Measurements from ENCODE around the gene STIP1.
A peak's percentile ranks its signal among the peaks of the same experiment; 100 is the strongest.
"Not testable (repeated sequence)": the region's sequence is repeated elsewhere in the genome, so short reads cannot be mapped to it uniquely, and the experiment has no call there.

Gene STIP1

DNA sequence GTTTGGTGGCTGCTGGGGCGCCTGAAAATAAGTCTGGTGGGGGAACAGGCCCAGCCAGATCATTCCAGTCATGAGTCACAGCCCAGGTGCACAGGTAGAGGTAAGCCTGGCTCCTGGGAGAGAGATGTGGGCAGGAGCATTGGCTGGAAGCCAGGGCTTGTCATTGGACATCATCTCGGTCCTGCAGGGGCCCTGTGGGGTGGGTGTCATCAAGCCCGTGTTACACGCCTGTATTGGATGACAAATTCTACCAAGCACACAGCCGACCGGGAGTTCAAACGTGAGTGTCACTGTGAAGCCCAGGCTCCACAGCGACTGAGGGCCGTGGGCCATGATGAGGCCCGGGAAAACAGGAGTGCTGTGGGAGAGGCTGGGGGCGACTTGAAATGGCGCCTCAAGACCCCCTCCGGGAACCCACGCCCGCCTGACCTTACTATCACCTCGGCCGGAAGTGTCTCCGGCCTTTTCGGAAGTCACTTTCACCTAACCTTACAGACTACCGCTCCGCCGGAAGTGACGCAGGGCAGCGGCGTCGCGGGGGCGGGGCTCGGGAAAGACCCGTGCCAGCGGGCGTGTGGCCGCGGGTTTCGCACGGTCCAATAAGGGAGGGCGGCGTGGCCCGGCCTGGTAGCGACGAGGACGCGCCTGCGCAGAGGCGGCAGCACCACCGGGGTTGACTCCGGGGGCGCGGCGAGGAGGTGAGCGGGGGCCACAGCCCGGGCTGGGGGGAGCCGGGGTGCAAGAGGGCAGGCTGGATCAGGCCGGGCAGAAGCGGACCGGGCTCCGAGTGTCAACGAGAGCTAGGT lies 54.7 kb downstream of the STIP1 start, which contains the start of gene FKBP2:
Gene FKBP2 (plus strand): TSS at position 661 of the 806 bp plus-strand sequence. CDS start 1,293 bp downstream, outside the sequence.
- DNase-seq = peak; percentile 92 to 96

GRCh38 chr11:64241241-64241490 lies 55.2 kb downstream of the STIP1 start:
- peak in 1 of 2 experiments; percentile 92 for DNase-seq

DNA sequence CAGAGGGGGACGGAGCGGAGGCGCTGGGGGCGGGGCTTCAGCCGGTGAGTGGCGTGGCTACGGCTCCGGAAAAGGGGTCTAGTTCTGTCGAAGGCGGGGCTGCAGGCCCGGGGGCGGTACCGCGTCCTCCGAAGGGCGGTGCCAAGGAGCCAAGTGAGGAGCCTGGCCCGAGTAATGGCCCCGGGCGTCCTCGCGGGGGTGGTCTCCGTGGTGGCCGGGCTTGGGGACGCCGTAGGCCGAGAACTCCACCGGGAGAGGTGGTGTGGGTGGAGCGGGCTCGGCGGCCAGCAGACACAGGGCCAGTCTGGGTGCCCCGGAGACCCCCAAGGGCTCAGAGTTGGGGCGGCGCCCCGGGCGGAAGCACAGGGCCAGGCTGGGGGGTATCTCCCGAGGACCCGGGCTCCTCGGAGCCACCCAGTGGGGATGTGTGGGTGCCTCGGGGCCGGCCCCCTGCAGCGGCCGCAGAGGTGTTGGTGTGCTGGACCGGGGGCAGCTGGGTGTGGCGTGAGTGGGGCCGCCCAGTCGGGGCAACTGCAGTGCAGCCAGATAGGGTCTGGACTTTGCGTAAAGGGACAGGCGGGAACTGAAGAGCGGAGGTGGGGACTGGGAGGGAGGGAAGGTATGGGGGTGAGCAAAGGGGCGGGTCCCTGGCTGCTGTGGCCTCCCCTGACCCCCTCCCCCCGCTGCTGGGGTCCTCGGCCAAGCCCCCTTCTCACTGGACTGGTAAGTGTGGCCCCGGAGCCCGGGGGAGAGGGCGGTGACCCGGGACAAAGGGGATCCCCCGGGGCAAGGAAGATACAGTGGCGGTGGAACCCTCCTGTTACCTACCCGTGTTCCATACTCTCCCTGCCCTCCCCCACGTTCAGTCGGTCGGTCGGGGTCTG lies 55.8 kb downstream of the STIP1 start:
- peak in 1 of 2 experiments; percentile 92 for DNase-seq

GRCh38 chr11:64243236-64243854 lies 57.4 kb downstream of the STIP1 start:
- no peak for DNase-seq

DNA sequence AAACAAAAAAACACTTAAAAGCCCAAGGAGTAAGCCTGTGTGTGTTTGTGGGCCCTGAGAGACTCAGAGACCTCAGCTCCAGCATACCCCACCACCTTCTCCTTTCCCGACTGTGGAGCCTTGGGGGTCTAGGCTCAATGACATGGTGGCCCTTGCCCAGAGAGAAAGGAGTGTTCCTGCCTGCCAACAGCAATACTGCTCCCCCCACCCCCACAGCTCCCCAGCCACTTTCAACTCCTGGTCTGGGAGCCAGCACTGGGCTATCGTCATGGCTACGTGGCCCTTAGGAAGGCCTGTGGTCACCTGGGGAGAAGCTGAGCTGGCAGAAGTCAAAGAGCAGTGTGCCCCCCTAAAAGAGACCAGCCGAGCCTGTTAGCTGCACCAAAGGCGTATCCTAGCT lies 58.1 kb downstream of the STIP1 start:
- DNase-seq = no peak

- no peak for DNase-seq
These were observed 59.0 kb downstream of the STIP1 start for GRCh38 chr11:64244966-64245365.

DNA sequence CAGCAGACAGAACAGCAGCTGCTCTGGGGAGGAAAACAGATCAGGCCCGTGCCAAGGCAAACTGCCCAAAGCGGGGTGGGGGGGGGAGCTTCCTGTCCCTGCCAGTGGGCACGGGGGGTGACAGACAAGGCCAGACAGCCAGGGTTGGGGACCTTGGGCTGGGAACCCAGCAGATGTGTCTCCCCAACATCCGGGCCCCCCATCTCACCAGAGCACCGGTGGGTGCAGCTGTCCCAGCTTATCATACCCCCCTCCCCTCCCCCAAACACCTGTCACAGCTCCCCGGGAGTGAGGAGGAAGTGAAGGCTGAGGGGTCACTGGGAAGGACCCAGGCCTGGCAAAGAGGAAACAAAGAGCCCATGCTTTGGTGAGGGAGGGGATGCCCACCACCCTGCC lies 59.4 kb downstream of the STIP1 start:
- no peak for DNase-seq

GRCh38 chr11:64245797-64246620 lies 60.0 kb downstream of the STIP1 start:
- DNase-seq = peak in 1 of 2 experiments; percentile 51

- DNase-seq = not testable (repeated sequence)
These were observed 60.6 kb downstream of the STIP1 start for GRCh38 chr11:64246621-64246870.

GRCh38 chr11:64246871-64247728 lies 61.1 kb downstream of the STIP1 start, which contains the start of gene PPP1R14B:
Gene PPP1R14B, minus strand, starts transcription at chr11:64246943. Its CDS starts 270 bp downstream, at chr11:64246673.
- DNase-seq = peak; percentile 89 to 92

DNA sequence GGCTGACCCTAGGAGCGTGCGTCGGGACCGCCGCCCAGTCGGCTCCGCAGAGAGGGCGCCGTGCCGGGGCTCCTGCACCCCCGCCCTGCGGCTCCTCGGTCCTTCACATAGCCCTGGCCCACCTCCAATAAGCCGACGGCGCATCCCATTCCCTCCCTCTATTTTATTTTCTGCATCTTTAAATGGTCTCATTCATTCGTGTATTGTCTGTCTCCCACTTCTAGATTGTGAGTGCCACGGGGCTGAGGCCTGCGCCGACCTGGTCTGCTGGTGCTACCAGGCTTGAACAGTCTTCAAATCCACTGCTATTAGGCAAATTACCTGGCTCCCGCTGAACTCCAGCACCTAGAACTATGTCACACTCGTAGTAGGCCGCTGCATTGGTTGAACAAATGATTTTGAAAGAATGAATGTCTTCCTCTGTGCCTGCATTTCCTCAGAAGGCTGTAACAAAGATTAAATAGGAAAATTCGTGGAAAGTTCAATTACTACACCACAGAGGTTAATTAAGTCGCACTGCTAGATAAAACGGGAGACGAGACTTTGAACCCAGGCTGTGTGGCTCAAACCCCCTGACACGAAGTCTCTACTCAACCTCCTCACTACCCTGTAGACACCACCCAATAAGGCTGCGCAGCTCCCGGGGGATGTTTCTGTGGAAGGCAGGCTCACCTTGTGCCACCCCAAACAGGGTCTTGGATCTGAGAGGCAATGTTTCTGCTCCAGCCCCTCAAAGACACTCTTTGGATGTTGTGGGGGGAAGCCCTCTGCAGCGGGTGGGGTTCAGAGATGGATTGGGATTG lies 62.0 kb downstream of the STIP1 start:
- DNase-seq = no peak

- DNase-seq = no peak
These were observed 62.6 kb downstream of the STIP1 start for GRCh38 chr11:64248578-64248977.

- DNase-seq = no peak
These were observed 63.1 kb downstream of the STIP1 start for GRCh38 chr11:64249038-64249437.

GRCh38 chr11:64249563-64250414 lies 63.8 kb downstream of the STIP1 start:
- no peak for DNase-seq

DNA sequence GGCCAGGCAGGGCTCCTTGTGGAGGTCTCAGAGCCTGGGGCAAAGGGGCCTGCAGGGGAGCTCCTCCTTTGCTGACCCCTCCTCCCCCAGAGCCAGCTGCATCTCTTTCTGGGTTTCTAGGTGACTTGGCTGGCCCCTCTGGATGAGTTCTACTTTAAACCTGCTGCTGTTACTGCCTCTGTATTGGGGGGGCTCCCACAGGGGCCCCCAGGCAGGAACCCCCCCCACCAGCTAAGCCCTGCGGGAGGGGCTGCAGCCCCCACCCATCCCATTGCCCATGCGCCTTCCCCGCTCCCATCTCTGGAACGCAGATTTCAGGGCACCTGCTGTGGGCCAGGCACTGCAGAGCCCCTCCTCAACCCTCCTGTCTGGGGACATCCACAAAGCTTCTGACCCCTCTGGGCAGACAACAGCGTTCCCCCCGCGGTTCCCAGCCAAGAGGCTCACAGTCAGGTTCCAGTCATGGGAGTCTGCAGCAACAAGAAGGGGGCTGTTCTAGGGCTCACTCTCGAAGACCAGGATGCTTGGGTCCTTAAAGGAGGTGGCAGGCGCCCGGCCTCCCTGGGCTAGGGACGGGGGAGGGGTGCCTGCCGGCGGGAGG lies 64.5 kb downstream of the STIP1 start:
- DNase-seq = no peak

DNA sequence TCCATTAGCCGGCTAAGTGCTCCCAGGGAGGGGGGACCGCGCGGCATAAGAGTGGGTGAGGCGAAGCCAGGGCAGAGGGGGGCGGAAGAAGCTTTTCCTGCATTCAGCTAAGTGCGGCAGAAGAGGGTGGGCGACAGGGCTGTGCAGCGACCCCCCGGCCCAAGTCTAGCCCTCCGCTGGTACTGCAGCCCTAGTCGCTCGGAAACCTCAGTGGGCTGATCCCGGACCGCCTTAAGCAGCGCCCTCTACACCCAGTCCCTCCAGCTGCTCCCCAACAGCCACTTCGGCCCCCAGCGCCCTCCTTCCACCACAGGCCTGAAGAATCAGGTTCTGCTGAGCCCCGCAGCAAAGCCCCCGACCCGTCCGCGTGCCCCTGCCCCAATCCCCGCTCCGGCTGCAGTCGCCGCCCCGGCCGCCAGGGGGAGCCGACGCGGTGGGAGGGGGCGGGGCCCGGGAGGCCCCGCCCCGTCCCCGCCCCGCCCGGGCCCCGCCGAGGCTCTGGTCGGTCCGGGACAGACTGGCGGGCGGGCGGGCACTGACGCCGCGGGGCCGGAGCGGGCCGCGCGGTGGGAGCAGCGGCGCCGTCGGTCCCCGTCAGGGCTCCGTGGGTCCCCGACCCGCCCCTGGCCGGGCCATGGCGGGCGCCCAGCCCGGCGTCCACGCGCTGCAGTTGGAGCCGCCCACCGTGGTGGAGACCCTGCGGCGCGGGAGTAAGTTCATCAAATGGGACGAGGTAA lies 65.2 kb downstream of the STIP1 start, which contains the start of gene PLCB3:
Gene PLCB3 (plus strand): TSS at position 515 of the 737 bp plus-strand sequence. CDS start 120 bp downstream, at position 635.
- no peak for DNase-seq

DNA sequence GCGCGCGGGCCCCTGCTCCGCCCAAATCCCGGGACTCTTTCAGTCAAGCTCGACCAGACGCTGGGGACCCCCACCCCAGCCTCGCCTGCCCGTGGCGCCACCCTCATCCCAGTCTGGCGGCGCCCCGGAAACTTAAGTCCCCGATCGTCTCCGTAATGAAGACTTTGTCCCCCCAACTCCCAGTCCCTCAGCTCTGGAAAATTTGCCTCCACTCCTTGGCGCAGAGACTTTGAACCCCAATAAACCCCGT lies 65.7 kb downstream of the STIP1 start:
- no peak for DNase-seq

DNA sequence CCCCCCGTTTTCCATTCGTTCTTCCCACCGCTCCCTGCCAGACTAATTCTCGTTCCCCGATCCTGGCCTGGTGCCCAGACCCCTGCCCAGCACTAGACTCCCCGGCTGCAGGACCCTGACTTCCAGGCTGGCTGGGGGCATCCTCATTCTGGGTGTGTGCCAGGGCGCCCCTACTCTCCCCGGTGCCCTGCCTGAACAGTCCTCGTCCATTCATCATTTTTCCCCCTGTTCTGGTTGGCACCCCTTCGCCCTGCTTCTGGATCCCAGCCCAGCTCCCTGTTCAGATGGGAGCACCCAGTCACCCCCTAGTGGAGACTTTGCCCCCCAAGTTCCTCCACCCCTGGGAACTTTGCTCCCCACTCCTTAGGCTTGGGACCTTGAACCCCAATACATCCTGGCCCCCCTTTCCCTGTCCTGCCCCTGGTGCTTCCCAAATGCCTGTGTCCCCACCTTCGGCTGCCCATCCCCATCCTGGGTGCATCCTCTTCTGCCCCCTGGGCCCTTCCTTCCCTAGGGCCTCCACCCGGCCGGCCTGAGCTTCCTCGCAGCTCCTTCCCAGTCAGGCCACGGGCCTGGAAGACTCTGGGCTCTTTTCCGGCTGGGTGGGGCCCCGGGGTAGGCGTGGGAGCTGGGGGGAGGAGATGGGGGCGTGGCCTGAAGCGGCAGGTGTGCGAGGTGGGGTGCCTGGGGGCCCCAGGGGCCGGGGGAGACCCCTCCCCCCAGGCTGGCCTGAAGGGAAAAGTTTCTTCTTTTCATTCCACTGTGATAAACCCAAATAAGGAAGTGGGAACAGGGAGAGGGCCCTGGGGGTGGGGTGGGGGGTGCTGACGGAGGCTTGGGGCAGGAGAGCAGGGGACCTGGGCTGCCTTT lies 66.3 kb downstream of the STIP1 start:
- no peak for DNase-seq

All from SHP77 (cell line).